Astrocyte of the spinal cord (primary cell): Measurements from ENCODE around the gene MFSD6L.

ENCODE experiments used
- DNase-seq: peaks from one replicate; pipeline ENCODE4 v3.0.0; 2011; ENCODE audit warnings: low read depth, low spot score
- H3K4me3 ChIP-seq: 2 replicates; pipeline ENCODE4 v1.5.1; 2011; ENCODE audit warnings: low read depth, mild to moderate bottlenecking, low read length, moderate library complexity
- CTCF ChIP-seq: IDR thresholded peaks from 2 replicates; pipeline ENCODE4 v1.5.1; 2012; ENCODE audit warnings: low read depth, mild to moderate bottlenecking, low read length, inconsistent platforms
- in situ Hi-C: cut with HindIII; loops from 2 replicates; pipeline ENCODE4 v1.10.0; 2017; ENCODE audit warnings: low sequenced_read_pairs

MFSD6L gene

DNA sequence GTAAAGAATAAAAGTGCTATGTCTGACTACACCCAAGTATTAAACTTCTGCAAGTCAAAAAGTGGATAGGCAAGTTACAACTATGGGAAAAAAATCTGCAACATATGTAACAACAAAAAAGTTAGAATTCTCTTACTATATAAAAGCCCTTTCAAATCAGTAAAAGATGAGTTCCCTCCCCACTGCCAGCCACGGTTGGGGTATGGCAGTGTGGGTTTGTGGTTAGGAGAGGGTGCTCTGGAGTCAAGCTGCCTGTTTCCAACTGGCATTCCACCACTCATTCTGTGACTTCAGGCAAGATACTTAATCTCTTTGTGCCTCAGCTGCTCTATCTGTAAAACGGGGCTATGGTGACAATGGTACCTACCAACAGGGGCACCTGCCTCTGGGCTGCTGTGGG lies 26.6 kb upstream of the MFSD6L start:
- no peak for TF ChIP-seq CTCF
- no peak for DNase-seq
- in situ Hi-C loops = no loop called here
- no peak overlapping the region for H3K4me3 ChIP-seq

DNA sequence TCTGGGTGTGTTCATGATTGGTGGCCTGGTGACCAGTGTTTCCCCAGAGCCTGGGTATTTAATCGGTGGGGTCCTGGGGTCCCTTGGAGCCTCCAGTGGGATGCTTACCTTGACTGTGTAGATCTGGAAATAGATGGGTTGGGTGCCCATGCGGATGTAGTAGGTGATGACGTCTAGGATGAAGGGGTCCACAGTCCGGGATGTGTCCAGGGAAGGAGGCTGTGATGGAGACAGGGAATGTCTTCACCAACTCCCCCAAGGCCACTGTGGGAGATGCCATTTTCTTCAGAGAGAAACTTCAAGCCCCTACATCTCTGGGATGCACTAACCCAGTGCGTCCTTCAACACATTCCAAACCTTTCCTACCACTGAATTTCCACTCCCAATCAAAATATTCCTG lies 24.1 kb upstream of the MFSD6L start:
- H3K4me3 ChIP-seq = no peak overlapping the region
- in situ Hi-C loops = no loop called here
- no peak for TF ChIP-seq CTCF
- DNase-seq = no peak

- TF ChIP-seq CTCF = no peak
- DNase-seq = no peak
- H3K4me3 ChIP-seq = no peak overlapping the region
- in situ Hi-C loops = no loop called here
Observed at GRCh38 chr17:8822401-8823035, 23.4 kb upstream of the MFSD6L start.

DNA sequence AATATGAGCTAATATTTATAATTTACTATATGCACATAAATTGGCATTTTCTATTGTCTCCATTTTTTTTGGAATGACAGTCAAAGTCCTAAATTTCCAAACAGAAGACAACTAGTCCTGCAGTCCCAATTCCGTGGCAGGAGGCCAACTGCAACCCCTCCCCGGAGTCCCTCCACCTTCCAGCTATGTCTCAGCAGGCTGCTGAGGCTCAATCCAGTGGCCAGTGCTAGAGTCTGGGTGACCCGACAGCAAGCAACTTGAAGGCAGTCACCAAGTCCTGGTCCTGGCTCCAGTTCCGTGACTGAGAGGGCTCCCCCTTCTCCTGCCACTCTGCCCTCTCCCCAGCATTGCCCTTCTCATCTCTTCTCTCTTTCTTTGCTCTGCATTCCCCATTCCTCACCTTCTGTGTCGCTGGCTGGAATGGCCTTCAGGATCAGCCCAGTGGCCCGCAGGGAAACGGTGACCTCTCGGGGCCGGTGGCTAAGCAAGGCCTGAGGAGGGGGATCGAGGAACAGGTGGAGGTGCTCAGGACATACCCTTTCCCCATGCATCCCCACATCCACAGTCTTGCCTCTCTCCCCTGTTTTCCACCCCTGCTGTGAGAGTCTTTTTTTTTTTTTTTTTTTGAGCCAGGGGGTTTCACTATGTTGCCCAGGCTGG lies 22.4 kb upstream of the MFSD6L start:
- no peak overlapping the region for H3K4me3 ChIP-seq
- in situ Hi-C loops = no loop called here
- no peak for TF ChIP-seq CTCF
- DNase-seq = no peak

DNA sequence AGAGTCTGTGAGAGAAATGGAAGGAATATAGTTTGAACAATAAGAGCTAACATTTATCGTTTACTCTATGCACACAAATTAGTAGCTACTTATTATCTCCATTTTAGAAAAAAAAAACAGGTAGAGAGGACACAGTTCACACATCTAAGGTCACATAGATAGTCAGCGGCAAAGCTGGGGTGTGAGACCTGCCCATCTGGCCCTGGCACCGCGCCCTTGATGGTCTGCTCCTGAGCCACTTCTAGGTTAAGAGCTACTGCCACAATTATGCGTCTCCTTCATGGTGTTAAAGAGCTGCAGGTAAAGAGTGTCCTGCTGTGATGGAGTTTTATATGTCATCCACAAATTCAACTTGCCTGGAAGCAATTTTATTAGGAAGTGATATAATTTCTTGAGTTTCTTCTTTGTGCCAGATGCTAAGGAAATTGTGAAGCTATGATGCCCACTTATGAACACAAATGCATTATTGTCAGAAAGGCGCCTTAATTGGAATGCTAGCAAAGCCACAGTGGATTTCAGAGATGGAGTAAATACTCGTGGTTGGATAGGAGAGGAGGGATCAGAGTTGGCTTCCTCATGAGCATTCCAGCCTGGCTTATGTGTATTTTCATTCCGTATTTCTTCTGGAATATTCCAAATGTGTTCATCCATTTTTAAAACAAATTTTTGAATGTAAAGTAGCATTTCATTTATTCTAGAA lies 21.3 kb upstream of the MFSD6L start:
- TF ChIP-seq CTCF = no peak
- H3K4me3 ChIP-seq = no peak overlapping the region
- in situ Hi-C loops = no loop called here
- DNase-seq = no peak

DNA sequence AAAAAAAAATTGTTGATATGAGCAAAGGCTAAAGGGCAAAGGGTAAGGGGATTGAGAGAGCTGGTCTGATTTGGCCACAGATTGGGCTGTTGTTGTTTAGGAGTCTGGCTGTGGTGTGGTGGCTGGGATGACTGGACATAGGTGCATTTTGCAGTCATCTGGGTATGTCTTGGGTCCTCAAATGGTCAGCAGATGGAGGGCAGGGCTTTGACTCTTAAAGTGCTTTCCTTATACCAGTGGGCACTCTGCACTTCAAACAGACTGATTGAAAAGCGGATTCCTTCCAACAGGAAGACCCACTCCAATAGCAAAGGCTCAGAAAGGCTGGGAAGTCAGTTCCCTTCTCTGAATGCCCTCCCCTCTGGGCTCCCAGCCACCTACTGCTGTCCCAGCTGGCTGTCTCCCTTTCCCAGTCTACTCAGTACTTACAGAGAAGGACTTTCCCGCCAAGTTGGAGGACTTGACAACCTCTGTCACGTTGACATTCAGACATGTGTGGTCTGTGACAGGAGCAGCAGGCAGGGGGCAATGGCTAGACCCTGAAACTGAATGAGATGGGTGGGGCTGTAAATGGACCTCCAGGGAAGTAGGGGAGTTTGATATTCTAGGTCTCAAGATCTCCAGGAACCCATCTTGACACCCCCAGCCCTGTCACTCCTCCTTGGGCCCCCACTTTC lies 19.6 kb upstream of the MFSD6L start:
- no peak for TF ChIP-seq CTCF
- in situ Hi-C loops = no loop called here
- DNase-seq = no peak
- H3K4me3 ChIP-seq = no peak overlapping the region
